SK-N-SH (cell line): ENCODE measurements around the gene OR10A4. TPM values are rescaled to one million over a fixed set of nuclear protein-coding genes. Genes with fewer than 3 reads are reported as not detected.

Experiments used
- CTCF ChIA-PET: fragments of 300-600, 350-600 bp; formaldehyde crosslinking; extraction: SDS; loops from one replicate; lab custom pipeline; 2021; lab: Yijun Ruan, JAX
- POLR2A ChIA-PET: fragments of 350-600 bp; sonication (Branson Sonifier 250); formaldehyde crosslinking; extraction: SDS; loops from one replicate; lab custom pipeline; 2020; ENCODE audit warnings: antibody characterized with exemption, inconsistent platforms; lab: Yijun Ruan, JAX
- DNase-seq: peaks from one replicate; pipeline ENCODE4 v3.0.0; 2012
- H2AFZ ChIP-seq: fragments of 200-600 bp; sonication (generic); 2 replicates; pipeline ENCODE4 v1.8.1; 2016; ENCODE audit warnings: antibody characterized with exemption, mild to moderate bottlenecking, low read depth
- H3F3A ChIP-seq: fragments of 200-600 bp; sonication (generic); replicated peaks from 2 replicates; pipeline ENCODE3; 2016; ENCODE audit warnings: antibody characterized with exemption, mild to moderate bottlenecking; ENCODE audit not compliant: insufficient read depth
- H3K27ac ChIP-seq, 2 experiments: fragments of 200-500 bp in 1 of 2; fragments of 200-600 bp in 1 of 2; sonication (Bioruptor generic) in 1 of 2; sonication (generic), shearing (Covaris generic) in 1 of 2; 2 replicates each; pipeline versions ENCODE4 v1.5.1 to v1.6.1; 2014 to 2016; ENCODE audit warnings: low read depth in 2 of 2, inconsistent platforms in 1 of 2, low read length in 1 of 2, mild to moderate bottlenecking in 1 of 2, mixed read lengths in 1 of 2
- H3K27me3 ChIP-seq: fragments of 200-600 bp; sonication (generic), shearing (Covaris generic); 2 replicates; pipeline ENCODE4 v1.6.1; 2016; ENCODE audit warnings: mixed run types; ENCODE audit not compliant: insufficient read depth
- H3K36me3 ChIP-seq, 2 experiments: fragments of 200-500 bp in 1 of 2; fragments of 200-600 bp in 1 of 2; sonication (Bioruptor generic) in 1 of 2; sonication (generic) in 1 of 2; replicated peaks in 1 of 2; 2 replicates each; pipeline versions ENCODE3 to v1.5.1; 2014 to 2016; ENCODE audit warnings: low read length in 1 of 2, mild to moderate bottlenecking in 1 of 2; ENCODE audit not compliant: insufficient read depth in 2 of 2, control insufficient read depth in 1 of 2
- H3K4me1 ChIP-seq, 2 experiments: fragments of 200-500 bp in 1 of 2; fragments of 200-600 bp in 1 of 2; sonication (Bioruptor generic) in 1 of 2; sonication (generic), shearing (Covaris generic) in 1 of 2; 2 replicates each; pipeline versions ENCODE4 v1.5.1 to v1.6.1; 2014 to 2016; ENCODE audit warnings: low read depth in 1 of 2, low read length in 1 of 2, mixed run types in 1 of 2; ENCODE audit not compliant: insufficient read depth in 2 of 2, control insufficient read depth in 1 of 2
- H3K4me2 ChIP-seq: fragments of 200-600 bp; sonication (generic), shearing (Covaris generic); 2 replicates; pipeline ENCODE4 v1.6.1; 2017; ENCODE audit warnings: mixed run types
- H3K4me3 ChIP-seq, 2 experiments: fragments of 200-500 bp in 1 of 2; fragments of 200-600 bp in 1 of 2; sonication (Bioruptor generic) in 1 of 2; sonication (generic), shearing (Covaris generic) in 1 of 2; 2 replicates each; pipeline versions ENCODE4 v1.5.1 to v1.8.1; 2014 to 2016; ENCODE audit warnings: low read depth in 2 of 2, inconsistent platforms in 1 of 2, low read length in 1 of 2, mild to moderate bottlenecking in 1 of 2, mixed read lengths in 1 of 2, moderate library complexity in 1 of 2
- H3K79me2 ChIP-seq: fragments of 200-600 bp; sonication (generic); 2 replicates; pipeline ENCODE4 v1.8.1; 2017; ENCODE audit warnings: mild to moderate bottlenecking; ENCODE audit not compliant: insufficient read depth
- H3K9ac ChIP-seq: fragments of 200-600 bp; sonication (generic); 2 replicates; pipeline ENCODE4 v1.6.1; 2017; ENCODE audit warnings: mixed run types
- H3K9me2 ChIP-seq: fragments of 200-600 bp; sonication (generic); 2 replicates; pipeline ENCODE4 v1.6.1; 2017; ENCODE audit warnings: mixed run types
- H3K9me3 ChIP-seq: fragments of 200-600 bp; sonication (generic); 2 replicates; pipeline ENCODE4 v1.6.1; 2017; ENCODE audit warnings: mixed run types, mild to moderate bottlenecking, moderate library complexity
- H4K20me1 ChIP-seq: fragments of 200-600 bp; sonication (generic); 2 replicates; pipeline ENCODE4 v1.6.1; 2017; ENCODE audit warnings: mild to moderate bottlenecking, mixed run types; ENCODE audit not compliant: insufficient read depth
- GABPA ChIP-seq: IDR thresholded peaks from 2 replicates; pipeline ENCODE4 v1.4.0; 2012; ENCODE audit warnings: low read depth, mild to moderate bottlenecking
- GATA2 ChIP-seq: sonication (generic); formaldehyde crosslinking; IDR thresholded peaks from 2 replicates; pipeline ENCODE4 v1.5.0; 2020; ENCODE audit warnings: mild to moderate bottlenecking, missing genetic modification reagents
- MEF2A ChIP-seq: IDR thresholded peaks from 2 replicates; pipeline ENCODE4 v1.4.0; 2012; ENCODE audit warnings: low read depth, borderline replicate concordance
- NRF1 ChIP-seq: IDR thresholded peaks from 2 replicates; pipeline ENCODE4 v1.6.1; 2012; ENCODE audit warnings: low read depth, mild to moderate bottlenecking, low read length
- RCOR1 ChIP-seq: fragments of 150-350 bp; IDR thresholded peaks from 2 replicates; pipeline ENCODE4 v1.6.1; 2017; ENCODE audit warnings: antibody characterized with exemption, low read length
- RXRA ChIP-seq: IDR thresholded peaks from 2 replicates; pipeline ENCODE4 v1.4.0; 2012; ENCODE audit warnings: low read depth, mild to moderate bottlenecking, borderline replicate concordance
- SMC3 ChIP-seq: IDR thresholded peaks from 2 replicates; pipeline ENCODE4 v1.6.1; 2012; ENCODE audit warnings: low read depth, low read length, improper control_type of control experiment
- TCF12 ChIP-seq: IDR thresholded peaks from 2 replicates; pipeline ENCODE4 v1.4.0; 2012
- TEAD4 ChIP-seq: IDR thresholded peaks from 2 replicates; pipeline ENCODE4 v1.4.0; 2012; ENCODE audit warnings: mild to moderate bottlenecking, borderline replicate concordance; ENCODE audit not compliant: insufficient read depth
- USF2 ChIP-seq: fragments of 150-350 bp; IDR thresholded peaks from 2 replicates; pipeline ENCODE4 v1.6.1; 2017; ENCODE audit warnings: antibody characterized with exemption, low read length, low read depth, borderline replicate concordance
- ZBTB33 ChIP-seq: IDR thresholded peaks from 2 replicates; pipeline ENCODE4 v1.4.0; 2012; ENCODE audit warnings: low read depth, borderline replicate concordance
- WGBS: methylation state at CpG from one replicate; pipeline ENCODE4 v1.1.6; 2017; ENCODE audit warnings: low lambda C conversion rate; 5-methylcytosine and 5-hydroxymethylcytosine counted together
- polyA plus RNA-seq, 3 experiments: library from polyadenylated mRNA; depleted of rRNA; stranded (reverse); fragments of >200 nt; gene quantifications; 2 replicates each; pipeline ENCODE4 v1.2.3, GENCODE V29; 2012
- TF ChIP-seq, protein P1 (sequence below): IDR thresholded peaks from 2 replicates; pipeline ENCODE4 v1.6.1; 2012; ENCODE audit warnings: mild to moderate bottlenecking, low read depth, low read length, moderate library complexity
- TF ChIP-seq, protein P2 (sequence below): fragments of 150-350 bp; IDR thresholded peaks from 2 replicates; pipeline ENCODE4 v1.6.1; 2016; ENCODE audit warnings: mild to moderate bottlenecking, low read depth, low read length

The OR10A4 gene
- polyA plus RNA-seq, 1 of the 3 experiments (the other 2 are of a cell fraction), result not detected

DNA sequence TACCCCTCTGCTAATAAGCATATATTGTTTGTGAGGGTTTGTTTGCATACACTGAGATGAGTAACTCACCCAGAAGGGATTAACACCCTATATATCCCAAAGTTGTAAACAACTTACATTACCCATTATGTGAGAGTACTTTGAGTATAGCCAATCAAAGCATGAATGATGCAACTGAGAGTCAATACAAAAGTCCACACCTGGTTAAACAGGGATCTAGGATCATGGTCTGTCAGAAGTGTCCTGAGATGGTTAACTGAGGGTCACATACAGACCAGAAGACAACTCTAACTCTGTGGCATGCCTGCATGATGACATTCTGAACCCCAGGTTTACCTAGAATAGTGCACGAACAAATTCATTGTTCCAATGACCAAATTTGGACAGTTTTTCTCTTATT is 48.3 kb upstream of the OR10A4 start:
- Histone ChIP-seq H4K20me1 (no peaks in the 10 kb centered on the region), H3K9me3 (no peaks in the 10 kb centered on the region), H3K27ac (no peak overlapping the region), H3K36me3 (no peaks in the 10 kb centered on the region), H3K27me3 (no peaks in the 10 kb centered on the region), H3K79me2 (no peaks in the 10 kb centered on the region), H3K9ac (no peak overlapping the region), H3F3A (no peaks in the 10 kb centered on the region), H2AFZ (no peak overlapping the region), H3K4me3 (no peak overlapping the region), H3K9me2 (no peaks in the 10 kb centered on the region), H3K4me1 (no peaks in the 10 kb centered on the region), H3K4me2 (no peak overlapping the region)
- 0% methylated on average over 1 of the region's 1 CpG for WGBS
- ChIA-PET POLR2A (no interaction called here), CTCF (no interaction called here)
- TF ChIP-seq, protein P1, sequence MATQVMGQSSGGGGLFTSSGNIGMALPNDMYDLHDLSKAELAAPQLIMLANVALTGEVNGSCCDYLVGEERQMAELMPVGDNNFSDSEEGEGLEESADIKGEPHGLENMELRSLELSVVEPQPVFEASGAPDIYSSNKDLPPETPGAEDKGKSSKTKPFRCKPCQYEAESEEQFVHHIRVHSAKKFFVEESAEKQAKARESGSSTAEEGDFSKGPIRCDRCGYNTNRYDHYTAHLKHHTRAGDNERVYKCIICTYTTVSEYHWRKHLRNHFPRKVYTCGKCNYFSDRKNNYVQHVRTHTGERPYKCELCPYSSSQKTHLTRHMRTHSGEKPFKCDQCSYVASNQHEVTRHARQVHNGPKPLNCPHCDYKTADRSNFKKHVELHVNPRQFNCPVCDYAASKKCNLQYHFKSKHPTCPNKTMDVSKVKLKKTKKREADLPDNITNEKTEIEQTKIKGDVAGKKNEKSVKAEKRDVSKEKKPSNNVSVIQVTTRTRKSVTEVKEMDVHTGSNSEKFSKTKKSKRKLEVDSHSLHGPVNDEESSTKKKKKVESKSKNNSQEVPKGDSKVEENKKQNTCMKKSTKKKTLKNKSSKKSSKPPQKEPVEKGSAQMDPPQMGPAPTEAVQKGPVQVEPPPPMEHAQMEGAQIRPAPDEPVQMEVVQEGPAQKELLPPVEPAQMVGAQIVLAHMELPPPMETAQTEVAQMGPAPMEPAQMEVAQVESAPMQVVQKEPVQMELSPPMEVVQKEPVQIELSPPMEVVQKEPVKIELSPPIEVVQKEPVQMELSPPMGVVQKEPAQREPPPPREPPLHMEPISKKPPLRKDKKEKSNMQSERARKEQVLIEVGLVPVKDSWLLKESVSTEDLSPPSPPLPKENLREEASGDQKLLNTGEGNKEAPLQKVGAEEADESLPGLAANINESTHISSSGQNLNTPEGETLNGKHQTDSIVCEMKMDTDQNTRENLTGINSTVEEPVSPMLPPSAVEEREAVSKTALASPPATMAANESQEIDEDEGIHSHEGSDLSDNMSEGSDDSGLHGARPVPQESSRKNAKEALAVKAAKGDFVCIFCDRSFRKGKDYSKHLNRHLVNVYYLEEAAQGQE, result no peak
- TF ChIP-seq SMC3 (no peak), TEAD4 (no peak), GATA2 (no peak), MEF2A (no peak), USF2 (no peak), RXRA (no peak), TCF12 (no peak), ZBTB33 (no peak), NRF1 (no peak), RCOR1 (no peak), GABPA (no peak)
- TF ChIP-seq, protein P2, sequence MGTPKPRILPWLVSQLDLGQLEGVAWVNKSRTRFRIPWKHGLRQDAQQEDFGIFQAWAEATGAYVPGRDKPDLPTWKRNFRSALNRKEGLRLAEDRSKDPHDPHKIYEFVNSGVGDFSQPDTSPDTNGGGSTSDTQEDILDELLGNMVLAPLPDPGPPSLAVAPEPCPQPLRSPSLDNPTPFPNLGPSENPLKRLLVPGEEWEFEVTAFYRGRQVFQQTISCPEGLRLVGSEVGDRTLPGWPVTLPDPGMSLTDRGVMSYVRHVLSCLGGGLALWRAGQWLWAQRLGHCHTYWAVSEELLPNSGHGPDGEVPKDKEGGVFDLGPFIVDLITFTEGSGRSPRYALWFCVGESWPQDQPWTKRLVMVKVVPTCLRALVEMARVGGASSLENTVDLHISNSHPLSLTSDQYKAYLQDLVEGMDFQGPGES, result no peak
- no peak for DNase-seq
